Measurements from ENCODE around the gene GPR15LG.

Gene GPR15LG

GRCh38 chr10:84227810-84228209 lies 54.2 kb downstream of the GPR15LG start:
- WGBS (ENCODE audit: insufficient coverage, insufficient read length) = no CpG with 5 or more reads among the region's 4 CpGs

GRCh38 chr10:84230359-84230758 lies 56.8 kb downstream of the GPR15LG start:
- no CpG with 5 or more reads among the region's 1 CpG for WGBS (ENCODE audit: insufficient coverage, insufficient read length)
- no peaks in the 10 kb centered on the region for H3K9me3 ChIP-seq (ENCODE audit: control insufficient read depth, insufficient read depth, low read length)
- H3K36me3 ChIP-seq (ENCODE audit: control insufficient read depth, insufficient read depth, low read length) = no peaks in the 10 kb centered on the region

More at GRCh38 chr10:84227810-84228209, 54.2 kb downstream of the GPR15LG start:
- Histone ChIP-seq H3K4me1 (ENCODE audit: control insufficient read depth, insufficient read depth, low read length) (no peaks in the 10 kb centered on the region), H3K36me3 (ENCODE audit: control insufficient read depth, insufficient read depth, low read length) (no peaks in the 10 kb centered on the region), H3K9me3 (ENCODE audit: control insufficient read depth, insufficient read depth, low read length) (no peaks in the 10 kb centered on the region), H3K27ac (ENCODE audit: low read length) (no peak overlapping the region), H3K27me3 (ENCODE audit: control insufficient read depth, insufficient read depth, low read length) (no peaks in the 10 kb centered on the region), H3K4me3 (ENCODE audit: low read length) (no peak overlapping the region)
- no peak for DNase-seq (ENCODE audit: low read depth, low spot score)

GRCh38 chr10:84232376-84232775 lies 58.8 kb downstream of the GPR15LG start:
- Histone ChIP-seq H3K27ac (ENCODE audit: low read length) (no peak overlapping the region), H3K4me3 (ENCODE audit: low read length) (no peak overlapping the region), H3K9me3 (ENCODE audit: control insufficient read depth, insufficient read depth, low read length) (no peaks in the 10 kb centered on the region), H3K36me3 (ENCODE audit: control insufficient read depth, insufficient read depth, low read length) (no peaks in the 10 kb centered on the region), H3K4me1 (ENCODE audit: control insufficient read depth, insufficient read depth, low read length) (no peaks in the 10 kb centered on the region), H3K27me3 (ENCODE audit: control insufficient read depth, insufficient read depth, low read length) (no peaks in the 10 kb centered on the region; the same call in 1 of the 2 replicates)
- WGBS (ENCODE audit: insufficient coverage, insufficient read length) = no CpG with 5 or more reads among the region's 10 CpGs
- DNase-seq (ENCODE audit: low read depth, low spot score) = no peak

More at GRCh38 chr10:84230359-84230758, 56.8 kb downstream of the GPR15LG start:
- DNase-seq (ENCODE audit: low read depth, low spot score) = no peak
- no peak overlapping the region for H3K4me3 ChIP-seq (ENCODE audit: low read length)
- H3K4me1 ChIP-seq (ENCODE audit: control insufficient read depth, insufficient read depth, low read length) = no peaks in the 10 kb centered on the region
- H3K27ac ChIP-seq (ENCODE audit: low read length) = no peak overlapping the region
- no peaks in the 10 kb centered on the region for H3K27me3 ChIP-seq (ENCODE audit: control insufficient read depth, insufficient read depth, low read length)

GRCh38 chr10:84233940-84234339 lies 60.3 kb downstream of the GPR15LG start:
- H3K4me1 ChIP-seq (ENCODE audit: control insufficient read depth, insufficient read depth, low read length) = no peaks in the 10 kb centered on the region
- no peaks in the 10 kb centered on the region; the same call in 1 of the 2 replicates for H3K27me3 ChIP-seq (ENCODE audit: control insufficient read depth, insufficient read depth, low read length)
- H3K27ac ChIP-seq (ENCODE audit: low read length) = no peak overlapping the region
- WGBS (ENCODE audit: insufficient coverage, insufficient read length) = no CpG with 5 or more reads among the region's 4 CpGs
- no peaks in the 10 kb centered on the region for H3K9me3 ChIP-seq (ENCODE audit: control insufficient read depth, insufficient read depth, low read length)
- no peak overlapping the region for H3K4me3 ChIP-seq (ENCODE audit: low read length)
- no peak for DNase-seq (ENCODE audit: low read depth, low spot score)
- H3K36me3 ChIP-seq (ENCODE audit: control insufficient read depth, insufficient read depth, low read length) = no peaks in the 10 kb centered on the region

GRCh38 chr10:84234479-84234878 lies 60.9 kb downstream of the GPR15LG start:
- H3K27me3 ChIP-seq (ENCODE audit: control insufficient read depth, insufficient read depth, low read length) = no peaks in the 10 kb centered on the region; the same call in 1 of the 2 replicates
- no peaks in the 10 kb centered on the region for H3K4me1 ChIP-seq (ENCODE audit: control insufficient read depth, insufficient read depth, low read length)
- H3K27ac ChIP-seq (ENCODE audit: low read length) = no peak overlapping the region
- DNase-seq (ENCODE audit: low read depth, low spot score) = no peak
- whole genome bisulfite sequencing (ENCODE audit: insufficient coverage, insufficient read length) = no CpG with 5 or more reads among the region's 4 CpGs
- no peak overlapping the region for H3K4me3 ChIP-seq (ENCODE audit: low read length)
- H3K9me3 ChIP-seq (ENCODE audit: control insufficient read depth, insufficient read depth, low read length) = no peaks in the 10 kb centered on the region
- H3K36me3 ChIP-seq (ENCODE audit: control insufficient read depth, insufficient read depth, low read length) = no peaks in the 10 kb centered on the region
